Measurements from ENCODE around the gene USP1.

USP1 gene, protein sequence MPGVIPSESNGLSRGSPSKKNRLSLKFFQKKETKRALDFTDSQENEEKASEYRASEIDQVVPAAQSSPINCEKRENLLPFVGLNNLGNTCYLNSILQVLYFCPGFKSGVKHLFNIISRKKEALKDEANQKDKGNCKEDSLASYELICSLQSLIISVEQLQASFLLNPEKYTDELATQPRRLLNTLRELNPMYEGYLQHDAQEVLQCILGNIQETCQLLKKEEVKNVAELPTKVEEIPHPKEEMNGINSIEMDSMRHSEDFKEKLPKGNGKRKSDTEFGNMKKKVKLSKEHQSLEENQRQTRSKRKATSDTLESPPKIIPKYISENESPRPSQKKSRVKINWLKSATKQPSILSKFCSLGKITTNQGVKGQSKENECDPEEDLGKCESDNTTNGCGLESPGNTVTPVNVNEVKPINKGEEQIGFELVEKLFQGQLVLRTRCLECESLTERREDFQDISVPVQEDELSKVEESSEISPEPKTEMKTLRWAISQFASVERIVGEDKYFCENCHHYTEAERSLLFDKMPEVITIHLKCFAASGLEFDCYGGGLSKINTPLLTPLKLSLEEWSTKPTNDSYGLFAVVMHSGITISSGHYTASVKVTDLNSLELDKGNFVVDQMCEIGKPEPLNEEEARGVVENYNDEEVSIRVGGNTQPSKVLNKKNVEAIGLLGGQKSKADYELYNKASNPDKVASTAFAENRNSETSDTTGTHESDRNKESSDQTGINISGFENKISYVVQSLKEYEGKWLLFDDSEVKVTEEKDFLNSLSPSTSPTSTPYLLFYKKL

DNA sequence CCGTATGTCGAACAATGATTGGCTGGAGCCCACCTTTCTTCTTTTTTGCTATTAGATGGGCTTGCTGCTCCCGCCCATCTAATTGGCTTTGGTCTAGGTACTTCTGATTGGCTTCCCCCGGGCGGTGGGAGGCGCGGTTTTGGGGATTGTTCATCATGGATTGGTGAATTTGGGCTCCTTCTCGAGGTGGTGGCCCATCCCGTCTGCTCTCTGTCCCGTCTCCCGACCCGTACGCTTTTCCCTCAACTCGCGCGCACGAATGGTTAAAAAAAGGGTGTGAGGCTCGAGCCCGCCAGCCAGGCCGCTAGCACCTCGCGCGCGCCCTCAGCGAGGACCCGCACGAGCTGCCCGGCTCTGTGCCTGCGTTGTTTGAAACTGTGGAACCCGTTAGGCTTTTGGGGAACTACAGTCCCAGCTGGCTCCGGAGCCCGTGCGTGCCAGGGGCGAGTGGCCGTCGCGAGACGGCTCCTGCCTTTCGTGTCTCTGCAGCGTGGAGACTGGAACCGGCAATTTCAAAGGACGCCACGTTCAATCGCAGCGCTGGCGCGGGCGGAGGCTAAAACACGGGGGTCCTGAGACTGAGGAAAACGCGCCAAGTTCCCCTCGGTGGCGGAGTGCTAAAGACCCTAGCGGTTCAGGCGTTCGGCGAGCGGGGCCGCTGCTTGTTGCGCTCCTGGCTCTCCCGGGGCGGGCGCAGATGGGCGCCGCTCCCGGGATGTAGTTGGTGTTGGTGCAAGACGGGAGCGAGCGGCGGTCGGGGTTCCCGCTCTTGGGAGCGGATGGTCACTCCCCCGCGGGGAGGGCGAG lies at the start of gene USP1:
Gene USP1 (plus strand): TSS at position 584 of the 807 bp plus-strand sequence. CDS start 2,819 bp downstream, outside the sequence.
- DNase-seq (ENCODE audit: low read depth): peak; percentile 96

- no peak for DNase-seq (ENCODE audit: low read depth)
These were observed 47.3 kb upstream of the USP1 start for GRCh38 chr1:62389531-62389930.

GRCh38 chr1:62390071-62390470 lies 46.8 kb upstream of the USP1 start:
- DNase-seq (ENCODE audit: low read depth): no peak

GRCh38 chr1:62391369-62391971 lies 45.4 kb upstream of the USP1 start:
- no peak for DNase-seq (ENCODE audit: low read depth)

- no peak for DNase-seq (ENCODE audit: low read depth)
These were observed 43.9 kb upstream of the USP1 start for GRCh38 chr1:62392951-62393350.

DNA sequence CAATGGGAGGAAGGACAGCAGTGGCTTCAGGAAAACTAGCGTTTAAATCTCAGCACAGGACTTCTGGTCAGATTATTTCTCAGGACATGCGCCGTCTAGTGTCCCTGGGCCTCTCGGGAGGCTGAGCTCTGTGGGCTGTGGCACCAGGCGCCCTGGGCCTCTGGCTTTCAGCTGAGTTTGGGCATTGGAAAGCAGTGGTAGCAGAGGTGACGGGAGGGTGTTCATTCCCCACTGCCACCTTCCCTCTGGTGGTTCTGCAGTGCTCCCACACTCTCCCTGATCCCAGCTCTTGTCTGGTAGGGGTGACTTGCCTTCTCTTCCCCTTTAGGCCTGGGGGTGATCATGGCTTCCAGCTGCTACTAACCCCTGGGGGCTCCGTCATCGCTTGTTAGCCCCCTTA lies 42.2 kb upstream of the USP1 start:
- DNase-seq (ENCODE audit: low read depth): no peak

- DNase-seq (ENCODE audit: low read depth): no peak
These were observed 41.6 kb upstream of the USP1 start for GRCh38 chr1:62395291-62395690.

DNA sequence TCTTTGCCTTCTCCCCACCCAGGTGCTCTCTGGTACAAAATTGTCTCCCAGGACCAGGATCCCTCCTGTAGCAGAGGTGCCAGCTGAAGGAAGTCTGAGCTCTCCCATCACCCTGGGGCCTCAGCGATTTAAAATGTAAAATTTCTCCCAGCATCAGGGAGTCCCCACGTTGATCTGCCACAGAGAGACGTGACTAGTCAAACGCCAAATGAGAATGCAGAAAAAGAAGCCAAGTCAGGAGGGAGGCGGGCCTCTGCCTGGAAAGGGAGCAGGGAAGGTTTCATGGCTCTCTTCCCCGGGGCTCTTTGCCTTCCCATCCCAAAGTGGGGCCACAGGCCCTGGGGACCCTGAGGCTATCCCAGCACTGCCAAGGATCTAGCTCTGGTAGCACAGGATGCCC lies 40.0 kb upstream of the USP1 start:
- no peak for DNase-seq (ENCODE audit: low read depth)

DNA sequence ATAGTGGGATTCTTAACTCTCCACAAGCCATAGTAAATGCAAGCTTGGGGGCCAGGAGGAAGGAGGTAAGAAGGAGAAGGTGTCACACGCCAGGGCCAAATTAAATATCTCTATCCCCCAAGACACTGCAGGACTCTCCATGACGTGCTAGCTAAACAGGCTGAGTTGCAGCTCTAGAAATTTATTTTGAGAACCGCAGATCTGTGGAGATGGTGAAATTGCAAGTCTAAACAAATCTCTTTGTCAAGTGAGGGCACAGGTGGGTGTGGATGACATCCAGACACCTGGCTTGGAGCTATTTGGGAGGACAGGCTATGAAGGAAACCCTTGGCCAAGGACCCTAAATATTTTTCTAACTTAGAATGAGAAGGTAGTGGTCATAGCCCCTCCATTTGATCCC lies 39.5 kb upstream of the USP1 start:
- DNase-seq (ENCODE audit: low read depth): no peak

GRCh38 chr1:62398377-62398776 lies 38.5 kb upstream of the USP1 start:
- no peak for DNase-seq (ENCODE audit: low read depth)

GRCh38 chr1:62401034-62401760 lies 35.7 kb upstream of the USP1 start:
- no peak for DNase-seq (ENCODE audit: low read depth)

GRCh38 chr1:62405247-62405646 lies 31.6 kb upstream of the USP1 start:
- no peak for DNase-seq (ENCODE audit: low read depth)

DNA sequence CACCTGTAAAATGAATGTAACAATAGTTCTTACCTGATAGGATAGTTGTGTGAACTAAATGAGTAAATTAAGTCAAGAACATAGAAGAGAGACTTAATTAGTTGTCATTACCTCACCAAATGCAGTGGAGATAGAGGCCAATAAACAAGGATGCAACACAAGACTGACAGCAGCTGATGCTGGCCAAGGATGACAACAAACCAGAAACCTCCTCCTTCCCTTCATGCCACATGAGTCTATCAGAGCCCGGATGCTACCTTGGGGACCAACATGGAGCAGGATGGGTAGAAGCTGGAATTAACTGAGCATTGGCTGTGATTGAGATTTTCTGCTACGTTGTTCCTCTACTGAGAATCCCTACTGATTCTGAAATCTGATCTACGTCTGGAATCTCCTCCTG lies 30.3 kb upstream of the USP1 start:
- DNase-seq (ENCODE audit: low read depth): no peak

DNA sequence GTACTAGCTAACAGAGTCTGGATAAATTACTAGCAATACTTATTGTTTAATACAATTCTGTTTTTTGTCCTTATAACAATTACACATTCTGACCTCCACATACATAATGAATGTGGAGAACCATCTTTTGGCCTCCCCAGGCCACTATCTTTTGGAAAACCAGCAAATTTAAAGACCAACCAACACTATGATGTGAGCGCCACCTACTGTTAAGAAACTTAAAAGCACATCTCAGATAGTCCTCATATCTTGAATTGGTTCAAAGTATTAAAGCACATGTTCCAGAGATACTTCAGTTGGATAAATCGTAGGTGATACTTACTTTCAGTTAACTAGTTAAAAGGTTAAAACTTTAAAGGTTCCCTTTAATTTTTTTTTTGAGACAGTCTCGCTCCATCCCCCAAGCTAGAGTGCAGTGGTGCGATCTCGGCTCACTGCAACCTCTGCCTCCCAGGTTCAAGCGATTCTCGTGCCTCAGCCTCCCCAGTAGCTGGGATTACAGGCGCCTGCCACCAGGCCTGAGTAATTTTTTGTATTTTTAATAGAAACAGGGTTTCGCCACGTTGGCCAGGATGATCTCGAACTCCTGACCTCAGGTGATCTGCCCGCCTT lies 29.3 kb upstream of the USP1 start:
- no peak for DNase-seq (ENCODE audit: low read depth)

- no peak for DNase-seq (ENCODE audit: low read depth)
These were observed 21.2 kb upstream of the USP1 start for GRCh38 chr1:62415687-62416086.

GRCh38 chr1:62417351-62417999 lies 19.4 kb upstream of the USP1 start:
- DNase-seq (ENCODE audit: low read depth): no peak

GRCh38 chr1:62420214-62420613 lies 16.6 kb upstream of the USP1 start:
- DNase-seq (ENCODE audit: low read depth): no peak

DNA sequence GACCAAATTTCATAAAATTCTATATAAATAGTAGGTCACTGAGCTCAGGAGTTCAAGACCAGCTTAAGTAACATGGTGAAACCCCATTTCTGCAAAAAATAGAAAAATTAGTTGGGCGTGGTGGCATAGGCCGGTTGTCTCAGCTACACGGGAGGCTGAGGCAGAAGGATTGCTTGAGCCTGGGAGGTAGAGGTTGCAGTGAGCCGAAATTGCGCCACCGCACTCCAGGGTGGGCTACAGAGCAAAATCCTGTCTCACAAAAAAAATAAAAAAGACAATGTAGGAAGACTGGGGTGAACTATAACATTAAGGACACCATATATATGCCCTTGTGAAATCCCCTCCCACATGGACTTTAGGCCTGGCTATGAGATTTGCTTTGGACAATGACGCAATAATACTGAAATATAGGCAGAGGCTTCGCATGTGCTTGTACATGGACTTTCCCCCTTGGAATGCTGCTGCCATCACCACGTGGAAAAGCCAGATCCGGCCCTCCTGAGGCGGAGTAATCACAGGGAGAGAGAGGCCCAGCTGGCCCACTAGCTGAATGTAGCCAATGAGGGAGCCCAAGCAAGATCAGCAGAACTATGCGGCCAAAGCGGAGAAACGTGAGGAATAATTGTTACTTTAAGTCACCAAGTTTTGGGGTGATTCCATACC lies 13.1 kb upstream of the USP1 start:
- DNase-seq (ENCODE audit: low read depth): no peak

- DNase-seq (ENCODE audit: low read depth): no peak
These were observed 12.4 kb upstream of the USP1 start for GRCh38 chr1:62424411-62424810.

DNA sequence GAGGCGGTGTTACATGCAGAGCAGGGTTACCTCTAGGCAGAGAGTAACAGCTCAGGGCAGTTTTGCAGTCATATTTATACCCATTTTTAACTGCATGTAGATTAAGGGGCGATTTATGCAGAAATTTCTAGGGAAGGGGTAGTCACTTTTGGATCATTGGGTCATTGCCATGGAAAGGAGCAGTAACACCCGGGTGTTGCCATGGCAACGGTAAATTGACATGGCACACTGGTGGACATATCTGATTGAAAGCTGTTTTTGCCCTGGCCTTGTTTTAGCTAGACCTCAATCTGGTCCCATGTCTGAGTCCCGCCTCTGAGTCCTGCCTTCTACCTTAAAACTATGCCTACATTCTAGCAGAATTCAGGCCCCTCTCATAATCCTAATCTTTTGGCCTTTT lies 11.8 kb upstream of the USP1 start:
- DNase-seq (ENCODE audit: low read depth): no peak
